B cell (primary cell): Measurements from ENCODE around the gene LIMK2. TPM values are rescaled to one million over a fixed set of nuclear protein-coding genes. Genes with fewer than 3 reads are reported as not detected.
"Not testable (repeated sequence)": the region's sequence is repeated elsewhere in the genome, so short reads cannot be mapped to it uniquely, and the experiment has no call there.

Experiments used
- ATAC-seq: fragments of 200-7000 bp; cut with Tn5 transposase; one replicate; pipeline ENCODE4 v1.10.0; 2021; ENCODE audit warnings: low read depth, mild to moderate bottlenecking, moderate number of reproducible peaks, moderate library complexity
- CTCF ChIA-PET: fragments of 350-600 bp; sonication (Branson Sonifier 250); formaldehyde crosslinking; loops from one replicate; lab custom pipeline; 2021; ENCODE audit warnings: antibody characterized with exemption, inconsistent platforms; lab: Charles Lee
- POLR2A ChIA-PET: fragments of 350-600 bp; sonication (Branson Sonifier 250); formaldehyde crosslinking; loops from one replicate; lab custom pipeline; 2021; ENCODE audit warnings: antibody characterized with exemption; lab: Charles Lee
- DNase-seq: peaks from one replicate; pipeline ENCODE4 v3.0.0; 2013
- H2AFZ ChIP-seq: 2 replicates; pipeline ENCODE4 v1.6.1; 2012; ENCODE audit warnings: mild to moderate bottlenecking, low read depth, low read length; ENCODE audit not compliant: insufficient read depth, poor library complexity, severe bottlenecking
- H3K27ac ChIP-seq, 2 donors: 1 replicate in 1 of 2; 2 replicates in 1 of 2; pipeline ENCODE4 v1.5.1; 2012 to 2013; ENCODE audit warnings: low read length in 2 of 2, mild to moderate bottlenecking in 2 of 2, moderate library complexity in 1 of 2
- H3K27me3 ChIP-seq, 4 experiments: fragments of 200-600 bp in 1 of 4; sonication (generic) in 1 of 4; replicated peaks in 1 of 4; 1 replicate in 2 of 4; 2 replicates in 2 of 4; pipeline versions ENCODE4 v1.6.1 to v1.7.0; 2013 to 2016; ENCODE audit warnings: low read length in 3 of 4, mild to moderate bottlenecking in 2 of 4, mixed read lengths in 1 of 4, moderate library complexity in 1 of 4; ENCODE audit not compliant: insufficient read depth in 4 of 4, control insufficient read depth in 3 of 4; ENCODE audit errors: control extremely low read depth in 1 of 4
- H3K36me3 ChIP-seq, 2 experiments: replicated peaks in 1 of 2; 1 replicate in 1 of 2; 2 replicates in 1 of 2; pipeline versions ENCODE4 v1.6.1 to v1.7.1; 2013; ENCODE audit warnings: low read length in 1 of 2; ENCODE audit not compliant: insufficient read depth in 2 of 2, control insufficient read depth in 1 of 2; ENCODE audit errors: control extremely low read depth in 1 of 2, extremely low read depth in 1 of 2
- H3K4me1 ChIP-seq, 2 donors: fragments of 200-600 bp in 1 of 2; sonication (generic) in 1 of 2; 1 replicate in 1 of 2; 2 replicates in 1 of 2; pipeline versions ENCODE4 v1.5.1 to v1.6.1; 2013 to 2017; ENCODE audit warnings: low read length in 2 of 2; ENCODE audit not compliant: control insufficient read depth in 2 of 2, insufficient read depth in 2 of 2
- H3K4me2 ChIP-seq: replicated peaks from 2 replicates; pipeline ENCODE3; 2012; ENCODE audit warnings: mild to moderate bottlenecking, low read depth, low read length; ENCODE audit not compliant: poor library complexity, severe bottlenecking
- H3K4me3 ChIP-seq, 5 experiments: fragments of 200-600 bp in 1 of 5; sonication (generic) in 1 of 5; 1 replicate in 3 of 5; 2 replicates in 2 of 5; pipeline versions ENCODE4 v1.5.1 to v1.7.0; 2011 to 2016; ENCODE audit warnings: low read length in 4 of 5, mild to moderate bottlenecking in 4 of 5, low read depth in 2 of 5, control low read depth in 1 of 5, moderate library complexity in 1 of 5; ENCODE audit not compliant: insufficient read depth in 1 of 5; ENCODE audit errors: control extremely low read depth in 1 of 5, extremely low read depth in 1 of 5
- H3K79me2 ChIP-seq: fragments of 200-600 bp; sonication (generic); one replicate; pipeline ENCODE4 v1.6.0; 2016; ENCODE audit warnings: low read length; ENCODE audit not compliant: control insufficient read depth, insufficient read depth
- H3K9ac ChIP-seq: fragments of 200-600 bp; sonication (generic); 2 replicates; pipeline ENCODE4 v1.6.1; 2017; ENCODE audit warnings: mild to moderate bottlenecking, low read length, moderate library complexity
- H3K9me3 ChIP-seq, 3 donors: one replicate each; pipeline versions ENCODE4 v1.6.1 to v1.7.1; 2013; ENCODE audit warnings: low read length in 2 of 3; ENCODE audit not compliant: control insufficient read depth in 2 of 3, insufficient read depth in 1 of 3; ENCODE audit errors: control extremely low read depth in 1 of 3
- H4K20me1 ChIP-seq: 2 replicates; pipeline ENCODE4 v1.6.0; 2012; ENCODE audit warnings: mild to moderate bottlenecking, low read length; ENCODE audit not compliant: insufficient read depth, control insufficient read depth, poor library complexity, severe bottlenecking
- H3K27ac Mint-ChIP-seq: one replicate; pipeline ENCODE4 v1.8.0; 2021; ENCODE audit warnings: mixed read lengths
- H3K27me3 Mint-ChIP-seq: one replicate; pipeline ENCODE4 v1.8.0; 2021; ENCODE audit warnings: mixed read lengths
- H3K4me1 Mint-ChIP-seq: one replicate; pipeline ENCODE4 v1.8.0; 2021; ENCODE audit warnings: mixed read lengths
- H3K4me3 Mint-ChIP-seq: one replicate; pipeline ENCODE4 v1.8.0; 2021; ENCODE audit warnings: mixed read lengths
- H3K9me3 Mint-ChIP-seq: one replicate; pipeline ENCODE4 v1.8.0; 2022; ENCODE audit warnings: mixed read lengths; ENCODE audit not compliant: insufficient read depth
- EZH2 ChIP-seq: IDR thresholded peaks from 2 replicates; pipeline ENCODE4 v1.6.1; 2012; ENCODE audit warnings: borderline replicate concordance, low read depth, mild to moderate bottlenecking, moderate library complexity, low read length; ENCODE audit not compliant: insufficient read depth, poor library complexity, severe bottlenecking
- WGBS: methylation state at CpG from one replicate; pipeline ENCODE4 v1.1.5; 2013; ENCODE audit warnings: missing lambda C conversion rate; ENCODE audit not compliant: insufficient coverage; 5-methylcytosine and 5-hydroxymethylcytosine counted together
- intact Hi-C: fragments of 100-400 bp; cut with micrococcal nuclease; formaldehyde crosslinking; loops from one replicate; pipeline ENCODE4 v1.10.0; 2022
- polyA plus RNA-seq: library from polyadenylated mRNA; depleted of rRNA; stranded (reverse); fragments of >200 nt; gene quantifications from 2 replicates; pipeline ENCODE4 v1.2.3, GENCODE V29; 2012
- total RNA-seq, 2 donors: library from RNA; stranded (reverse); fragments of 120-200 nt in 1 of 2; gene quantifications; 1 replicate in 1 of 2; 2 replicates in 1 of 2; pipeline versions ENCODE4 v1.2.3 to v1.2.4, GENCODE V29; 2013 to 2022
- TF ChIP-seq, protein P1 (sequence below): fragments of 200-600 bp; IDR thresholded peaks from one replicate; pipeline ENCODE4 v1.8.0; 2022; ENCODE audit warnings: antibody characterized with exemption, mild to moderate bottlenecking

LIMK2 gene
- total and polyA plus RNA-seq, 2 donors (not counting 1 experiment from before 2014, with no cell fraction given), result 6.8 to 20.2 TPM

GRCh38 chr22:31192513-31192912 is 19.6 kb upstream of the LIMK2 start:
- H3K4me2 ChIP-seq, result no peak overlapping the region
- CTCF ChIA-PET, result no interaction called here
- peaks cover 8 to 44% of the 10 kb centered on the region in 2 experiments for H3K36me3 ChIP-seq

DNA sequence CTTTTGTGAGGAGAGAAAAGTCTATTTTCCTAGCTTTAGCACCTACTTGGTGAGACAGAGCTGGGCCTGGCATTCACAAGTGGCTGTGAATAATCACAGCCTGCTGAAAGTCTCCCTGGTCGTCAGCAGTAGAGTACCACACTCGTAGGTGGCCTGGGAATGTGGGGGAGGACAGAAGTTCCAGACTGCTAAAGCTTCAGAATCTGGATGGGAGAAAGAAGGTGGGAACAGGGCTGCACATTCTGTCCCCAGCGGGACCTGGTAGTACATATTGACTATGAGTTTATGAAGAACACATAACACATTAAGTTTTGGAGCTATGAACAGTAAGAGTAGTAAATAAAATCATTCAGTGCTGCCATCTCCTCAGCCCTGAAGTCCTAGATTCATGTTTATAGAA is 19.0 kb upstream of the LIMK2 start:
- H3K4me1 Mint-ChIP-seq, result peaks cover 3% of the 10 kb centered on the region
- H3K27me3 ChIP-seq, result no peaks in the 10 kb centered on the region
- H3K4me3 ChIP-seq, result no peak overlapping the region
- no peaks in the 10 kb centered on the region for H3K4me1 ChIP-seq
- intact Hi-C loops, result no loop called here
- no peak for DNase-seq
- no peak for ATAC-seq
- H3K27ac ChIP-seq, result no peak overlapping the region
- no peaks in the 10 kb centered on the region for H3K9me3 ChIP-seq
- ChIA-PET CTCF (interaction anchor here (0.6 kb wide), 1 partner anchor 1456 kb away, joined by 3 read pairs; no protein-coding TSS in a partner anchor), POLR2A (no interaction called here)
- no peak overlapping the region for H3K27ac Mint-ChIP-seq
- H2AFZ ChIP-seq, result no peak overlapping the region
- 94% methylated on average over 2 of the region's 3 CpGs for WGBS
- no peaks in the 10 kb centered on the region for H3K9me3 Mint-ChIP-seq
- no peak for TF ChIP-seq EZH2
- TF ChIP-seq, protein P1, sequence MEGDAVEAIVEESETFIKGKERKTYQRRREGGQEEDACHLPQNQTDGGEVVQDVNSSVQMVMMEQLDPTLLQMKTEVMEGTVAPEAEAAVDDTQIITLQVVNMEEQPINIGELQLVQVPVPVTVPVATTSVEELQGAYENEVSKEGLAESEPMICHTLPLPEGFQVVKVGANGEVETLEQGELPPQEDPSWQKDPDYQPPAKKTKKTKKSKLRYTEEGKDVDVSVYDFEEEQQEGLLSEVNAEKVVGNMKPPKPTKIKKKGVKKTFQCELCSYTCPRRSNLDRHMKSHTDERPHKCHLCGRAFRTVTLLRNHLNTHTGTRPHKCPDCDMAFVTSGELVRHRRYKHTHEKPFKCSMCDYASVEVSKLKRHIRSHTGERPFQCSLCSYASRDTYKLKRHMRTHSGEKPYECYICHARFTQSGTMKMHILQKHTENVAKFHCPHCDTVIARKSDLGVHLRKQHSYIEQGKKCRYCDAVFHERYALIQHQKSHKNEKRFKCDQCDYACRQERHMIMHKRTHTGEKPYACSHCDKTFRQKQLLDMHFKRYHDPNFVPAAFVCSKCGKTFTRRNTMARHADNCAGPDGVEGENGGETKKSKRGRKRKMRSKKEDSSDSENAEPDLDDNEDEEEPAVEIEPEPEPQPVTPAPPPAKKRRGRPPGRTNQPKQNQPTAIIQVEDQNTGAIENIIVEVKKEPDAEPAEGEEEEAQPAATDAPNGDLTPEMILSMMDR, result no peak
- H3K79me2 ChIP-seq, result no peaks in the 10 kb centered on the region
- H3K4me3 Mint-ChIP-seq, result no peak overlapping the region
- H4K20me1 ChIP-seq, result peaks cover 7% of the 10 kb centered on the region
- no peaks in the 10 kb centered on the region for H3K27me3 Mint-ChIP-seq
- H3K4me2 ChIP-seq, result no peak overlapping the region
- peaks cover 8 to 44% of the 10 kb centered on the region in 2 experiments for H3K36me3 ChIP-seq
- no peak overlapping the region for H3K9ac ChIP-seq

More at GRCh38 chr22:31192513-31192912, 19.6 kb upstream of the LIMK2 start:
- Histone ChIP-seq H3K9me3 (no peaks in the 10 kb centered on the region), H3K4me3 (no peak overlapping the region), H3K27ac (no peak overlapping the region), H3K4me1 (no peaks in the 10 kb centered on the region), H3K27me3 (no peaks in the 10 kb centered on the region), H3K9ac (no peak overlapping the region), H4K20me1 (peaks cover 7% of the 10 kb centered on the region), H3K79me2 (no peaks in the 10 kb centered on the region), H2AFZ (no peak overlapping the region)
- H3K9me3 Mint-ChIP-seq, result no peaks in the 10 kb centered on the region
- H3K4me3 Mint-ChIP-seq, result no peak overlapping the region
- H3K4me1 Mint-ChIP-seq, result peaks cover 3% of the 10 kb centered on the region
- no peak for DNase-seq
- H3K27me3 Mint-ChIP-seq, result no peaks in the 10 kb centered on the region
- POLR2A ChIA-PET, result no interaction called here
- ATAC-seq, result no peak
- no peak overlapping the region for H3K27ac Mint-ChIP-seq
- WGBS, result 100% methylated on average over 1 of the region's 2 CpGs
- intact Hi-C loops, result no loop called here
- TF ChIP-seq EZH2, result no peak
- TF ChIP-seq, protein P1, result no peak

DNA sequence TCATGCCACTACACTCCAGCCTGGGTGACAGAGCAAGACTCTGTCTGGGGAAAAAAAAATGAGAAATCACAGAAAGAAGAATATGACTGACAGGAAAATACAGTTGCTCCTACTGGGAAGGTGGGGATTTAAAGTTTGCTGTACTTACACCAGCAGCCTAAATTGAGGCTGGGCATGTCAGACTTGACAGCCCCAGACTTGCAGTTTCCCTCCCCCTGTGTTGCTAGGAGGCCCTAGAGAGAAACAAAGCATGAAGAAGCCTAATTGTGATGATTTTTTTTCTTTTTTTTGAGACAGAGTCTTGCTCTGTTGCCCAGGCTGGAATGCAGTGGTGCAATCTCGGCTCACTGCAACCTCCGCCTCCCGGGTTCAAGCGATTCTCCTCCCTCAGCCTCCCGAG is 17.4 kb upstream of the LIMK2 start:
- H3K4me3 ChIP-seq, ATAC-seq, intact Hi-C loops, DNase-seq, POLR2A ChIA-PET, H4K20me1 ChIP-seq, H3K27ac ChIP-seq, H3K4me2 ChIP-seq, H3K27me3 ChIP-seq, H3K79me2 ChIP-seq, H3K4me1 ChIP-seq, H3K27me3 Mint-ChIP-seq, H3K27ac Mint-ChIP-seq, CTCF ChIA-PET, H3K9ac ChIP-seq, H3K4me3 Mint-ChIP-seq, H3K9me3 Mint-ChIP-seq, H3K4me1 Mint-ChIP-seq, H2AFZ ChIP-seq, H3K9me3 ChIP-seq: not testable (repeated sequence)
- no CpG with 5 or more reads among the region's 5 CpGs for WGBS
- H3K36me3 ChIP-seq, result peaks cover 8 to 45% of the 10 kb centered on the region in 2 experiments
